Neural cell (in vitro differentiated cells): Measurements from ENCODE around the gene CACNA1E. TPM values are rescaled to one million over a fixed set of nuclear protein-coding genes. Genes with fewer than 3 reads are reported as not detected.

ENCODE experiments used
- H2AFZ ChIP-seq: fragments of 200-600, 300-800 bp; sonication (generic), shearing (Covaris generic); 2 replicates; pipeline ENCODE4 v1.6.0; 2014; ENCODE audit warnings: low read depth, mild to moderate bottlenecking, antibody characterized with exemption, low read length, moderate library complexity
- H3F3A ChIP-seq: fragments of 200-600 bp; shearing (Covaris generic); 2 replicates; pipeline ENCODE4 v1.6.1; 2016; ENCODE audit warnings: mild to moderate bottlenecking, moderate library complexity, mixed read lengths, antibody characterized with exemption, low read length; ENCODE audit not compliant: insufficient read depth, poor library complexity, severe bottlenecking
- H3K27ac ChIP-seq: fragments of 200-600, 300-800 bp; sonication (generic), shearing (Covaris generic); 2 replicates; pipeline ENCODE4 v1.5.1; 2014; ENCODE audit warnings: mild to moderate bottlenecking, low read length, moderate library complexity
- H3K27me3 ChIP-seq: fragments of 300-800, 200-600 bp; sonication (generic), shearing (Covaris generic); 2 replicates; pipeline ENCODE4 v1.6.0; 2014; ENCODE audit warnings: mild to moderate bottlenecking, low read depth, low read length, moderate library complexity; ENCODE audit not compliant: insufficient read depth
- H3K36me3 ChIP-seq: fragments of 300-800, 200-600 bp; sonication (generic), shearing (Covaris generic); 2 replicates; pipeline ENCODE4 v1.5.1; 2014; ENCODE audit warnings: mild to moderate bottlenecking, antibody characterized with exemption, low read length, moderate library complexity; ENCODE audit not compliant: insufficient read depth
- H3K4me2 ChIP-seq: fragments of 300-800, 200-600 bp; sonication (generic), shearing (Covaris generic); 2 replicates; pipeline ENCODE4 v1.6.0; 2014; ENCODE audit warnings: mild to moderate bottlenecking, low read length
- H3K4me3 ChIP-seq: fragments of 300-800, 200-600 bp; sonication (generic), shearing (Covaris generic); 2 replicates; pipeline ENCODE4 v1.5.1; 2014; ENCODE audit warnings: mild to moderate bottlenecking, low read length, moderate library complexity
- H3K79me2 ChIP-seq: fragments of 200-600 bp; shearing (Covaris generic); replicated peaks from 2 replicates; pipeline ENCODE4 v1.6.0; 2014; ENCODE audit warnings: mild to moderate bottlenecking, low read length, moderate library complexity; ENCODE audit not compliant: insufficient read depth
- H3K9ac ChIP-seq: fragments of 300-800, 200-600 bp; sonication (generic), shearing (Covaris generic); 2 replicates; pipeline ENCODE4 v1.6.1; 2016; ENCODE audit warnings: mild to moderate bottlenecking, low read length, mixed read lengths
- H3K9me2 ChIP-seq: fragments of 200-600 bp; shearing (Covaris generic); 2 replicates; pipeline ENCODE4 v1.6.1; 2016; ENCODE audit warnings: mild to moderate bottlenecking, low read length, mixed read lengths; ENCODE audit not compliant: insufficient read depth
- H3K9me3 ChIP-seq: fragments of 200-600, 300-800 bp; sonication (generic), shearing (Covaris generic); 2 replicates; pipeline ENCODE4 v1.6.1; 2016; ENCODE audit warnings: mild to moderate bottlenecking, mixed run types, low read length, moderate library complexity, mixed read lengths
- H4K20me1 ChIP-seq: fragments of 200-600 bp; shearing (Covaris generic); 2 replicates; pipeline ENCODE4 v1.6.1; 2016; ENCODE audit warnings: mild to moderate bottlenecking, mixed run types; ENCODE audit not compliant: insufficient read depth
- CTCF ChIP-seq: fragments of 450-650 bp; IDR thresholded peaks from 2 replicates; pipeline ENCODE4 v1.5.1; 2014; ENCODE audit warnings: antibody characterized with exemption, mild to moderate bottlenecking, moderate library complexity; ENCODE audit not compliant: poor library complexity, severe bottlenecking
- EP300 ChIP-seq: fragments of 450-650 bp; conservative IDR thresholded peaks from 2 replicates; pipeline ENCODE4 v1.6.1; 2014; ENCODE audit warnings: antibody characterized with exemption, mild to moderate bottlenecking, moderate library complexity; ENCODE audit not compliant: poor library complexity, severe bottlenecking
- EZH2 ChIP-seq: fragments of 200-600, 300-800 bp; shearing (Covaris generic), sonication (generic); IDR thresholded peaks from 2 replicates; pipeline ENCODE4 v1.6.1; 2014; ENCODE audit warnings: antibody characterized with exemption, low read length, borderline replicate concordance, mild to moderate bottlenecking; ENCODE audit not compliant: insufficient read depth, poor library complexity, severe bottlenecking
- MXI1 ChIP-seq: fragments of 450-650 bp; conservative IDR thresholded peaks from 2 replicates; pipeline ENCODE4 v1.6.1; 2014; ENCODE audit warnings: antibody characterized with exemption, mild to moderate bottlenecking; ENCODE audit not compliant: poor library complexity, severe bottlenecking
- POLR2AphosphoS5 ChIP-seq: IDR thresholded peaks from 2 replicates; pipeline ENCODE4 v1.6.1; 2012
- RAD21 ChIP-seq: fragments of 450-650 bp; conservative IDR thresholded peaks from 2 replicates; pipeline ENCODE4 v1.6.1; 2014; ENCODE audit warnings: antibody characterized with exemption, mild to moderate bottlenecking, moderate library complexity
- REST ChIP-seq: IDR thresholded peaks from 2 replicates; pipeline ENCODE4 v1.6.1; 2012; ENCODE audit warnings: borderline replicate concordance
- SMC3 ChIP-seq: fragments of 450-650 bp; conservative IDR thresholded peaks from 2 replicates; pipeline ENCODE4 v1.6.1; 2014; ENCODE audit warnings: antibody characterized with exemption, mild to moderate bottlenecking, moderate library complexity; ENCODE audit not compliant: poor library complexity
- TAF1 ChIP-seq: IDR thresholded peaks from 2 replicates; pipeline ENCODE4 v1.6.1; 2012; ENCODE audit warnings: low read depth
- polyA plus RNA-seq: library from polyadenylated mRNA; depleted of rRNA; stranded (reverse); fragments of >200 nt; gene quantifications from 2 replicates; pipeline ENCODE4 v1.2.3, GENCODE V29; 2014

The CACNA1E gene
- polyA plus RNA-seq, 1 donor from 2014 or later: 29.5 TPM

DNA sequence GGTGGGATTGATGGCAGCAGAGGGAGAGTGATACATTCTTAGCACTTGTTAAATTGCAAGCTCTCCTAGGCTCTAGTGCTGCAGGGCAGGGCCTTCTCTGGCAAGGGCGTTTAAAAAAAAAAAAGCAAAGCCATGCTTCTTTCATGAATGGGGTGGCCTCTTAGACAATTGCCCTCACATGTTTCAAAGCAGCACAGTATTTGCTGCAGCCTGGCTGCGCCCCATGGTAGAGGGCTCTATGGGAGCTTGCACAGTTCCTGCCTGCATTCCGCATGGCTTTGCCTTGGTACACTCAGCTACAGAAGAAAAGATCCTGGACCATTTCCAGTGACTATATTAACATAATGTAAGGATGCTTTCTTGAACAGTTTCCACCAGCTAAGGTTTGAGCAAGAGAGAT lies 311.0 kb downstream of the CACNA1E start:
- no peak overlapping the region for H3K9ac ChIP-seq

GRCh38 chr1:181798191-181798926 lies 315.0 kb downstream of the CACNA1E start:
- no peak overlapping the region for H3K4me3 ChIP-seq
- H3K36me3 ChIP-seq: peaks cover 5% of the 10 kb centered on the region
- no peak overlapping the region for H3K9ac ChIP-seq
- no peaks in the 10 kb centered on the region for H3K27me3 ChIP-seq
- H3K4me2 ChIP-seq: no peak overlapping the region
- H3K9me2 ChIP-seq: no peaks in the 10 kb centered on the region
- no peak for TF ChIP-seq POLR2AphosphoS5
- no peak for TF ChIP-seq RAD21
- no peak for TF ChIP-seq REST
- TF ChIP-seq SMC3: no peak
- no peak for TF ChIP-seq CTCF
- no peak for TF ChIP-seq EZH2
- no peak for TF ChIP-seq MXI1
- no peak for TF ChIP-seq TAF1
- TF ChIP-seq EP300: no peak
- no peaks in the 10 kb centered on the region for H3K79me2 ChIP-seq
- H2AFZ ChIP-seq: no peak overlapping the region
- H3K9me3 ChIP-seq: no peaks in the 10 kb centered on the region
- H3F3A ChIP-seq: no peaks in the 10 kb centered on the region
- H4K20me1 ChIP-seq: no peaks in the 10 kb centered on the region
- H3K27ac ChIP-seq: no peak overlapping the region

More for the DNA sequence above, 311.0 kb downstream of the CACNA1E start:
- Histone ChIP-seq H3K9me3 (no peaks in the 10 kb centered on the region), H4K20me1 (no peaks in the 10 kb centered on the region), H3K4me2 (no peak overlapping the region), H3K27ac (no peak overlapping the region), H2AFZ (no peak overlapping the region), H3K9me2 (no peaks in the 10 kb centered on the region), H3K36me3 (peaks cover 5% of the 10 kb centered on the region), H3K27me3 (no peaks in the 10 kb centered on the region), H3K4me3 (no peak overlapping the region), H3F3A (no peaks in the 10 kb centered on the region), H3K79me2 (no peaks in the 10 kb centered on the region)
- TF ChIP-seq EP300 (no peak), SMC3 (no peak), REST (no peak), TAF1 (no peak), EZH2 (no peak), POLR2AphosphoS5 (no peak), RAD21 (no peak)
